HEK293 (cell line): ENCODE data around the gene HAUS6.

Experiments
- CTCF ChIA-PET: fragments of 350-600 bp; formaldehyde crosslinking; extraction: SDS; loops from one replicate; lab custom pipeline; 2021; ENCODE audit warnings: antibody characterized with exemption; lab: Yijun Ruan, JAX
- POLR2A ChIA-PET: fragments of 300-600 bp; formaldehyde crosslinking; extraction: SDS; loops from one replicate; lab custom pipeline; 2020; ENCODE audit warnings: antibody characterized with exemption, inconsistent platforms; lab: Yijun Ruan, JAX
- H3K27ac ChIP-seq: fragments of 200-500 bp; sonication (Bioruptor generic); 2 replicates; pipeline ENCODE4 v1.5.1; 2014; ENCODE audit warnings: low read depth, low read length, control low read depth, inconsistent platforms; ENCODE audit errors: extremely low read depth
- H3K36me3 ChIP-seq, 2 experiments: fragments of 200-500 bp in 1 of 2; sonication (Bioruptor generic) in 1 of 2; 1 replicate in 1 of 2; 2 replicates in 1 of 2; pipeline ENCODE4 v1.5.1; 2014 to 2017; ENCODE audit warnings: inconsistent platforms in 2 of 2, low read length in 2 of 2; ENCODE audit not compliant: control insufficient read depth in 2 of 2, insufficient read depth in 1 of 2
- H3K4me1 ChIP-seq: fragments of 200-500 bp; sonication (Bioruptor generic); 2 replicates; pipeline ENCODE4 v1.5.1; 2014; ENCODE audit warnings: mild to moderate bottlenecking, low read length, inconsistent platforms; ENCODE audit not compliant: control insufficient read depth, insufficient read depth
- H3K4me3 ChIP-seq: 2 replicates; pipeline ENCODE4 v1.5.1; 2011; ENCODE audit warnings: low read depth, mild to moderate bottlenecking, control low read depth, low read length, moderate library complexity
- H3K9me3 ChIP-seq: fragments of 200-500 bp; sonication (Bioruptor generic); 2 replicates; pipeline ENCODE4 v1.5.1; 2014; ENCODE audit warnings: low read depth, low read length, inconsistent platforms; ENCODE audit not compliant: control insufficient read depth, insufficient read depth
- ATF2 ChIP-seq: fragments of 450-650 bp; formaldehyde crosslinking; IDR thresholded peaks from 2 replicates; pipeline ENCODE4 v1.5.1; 2016; ENCODE audit warnings: missing biosample characterization, missing genetic modification characterization, low read depth
- GLIS1 ChIP-seq: fragments of 450-650 bp; formaldehyde crosslinking; IDR thresholded peaks from 2 replicates; pipeline ENCODE4 v1.5.1; 2016; ENCODE audit warnings: missing biosample characterization, missing genetic modification characterization
- RBAK ChIP-seq: fragments of 450-650 bp; formaldehyde crosslinking; IDR thresholded peaks from 2 replicates; pipeline ENCODE4 v1.5.1; 2016; ENCODE audit warnings: missing biosample characterization, missing genetic modification characterization
- SP2 ChIP-seq: fragments of 450-650 bp; formaldehyde crosslinking; IDR thresholded peaks from 2 replicates; pipeline ENCODE4 v1.5.1; 2016; ENCODE audit warnings: missing biosample characterization, missing genetic modification characterization
- ZBTB10 ChIP-seq: fragments of 450-650 bp; formaldehyde crosslinking; IDR thresholded peaks from 2 replicates; pipeline ENCODE4 v1.5.1; 2016; ENCODE audit warnings: missing biosample characterization, missing genetic modification characterization
- ZBTB20 ChIP-seq: fragments of 450-650 bp; formaldehyde crosslinking; IDR thresholded peaks from 2 replicates; pipeline ENCODE4 v1.5.1; 2016; ENCODE audit warnings: missing biosample characterization, missing genetic modification characterization
- ZNF114 ChIP-seq: fragments of 450-650 bp; formaldehyde crosslinking; IDR thresholded peaks from 2 replicates; pipeline ENCODE4 v1.5.0; 2017; ENCODE audit warnings: missing biosample characterization, missing genetic modification characterization
- ZNF214 ChIP-seq: fragments of 450-650 bp; formaldehyde crosslinking; IDR thresholded peaks from 2 replicates; pipeline ENCODE4 v1.5.1; 2017; ENCODE audit warnings: missing biosample characterization, mild to moderate bottlenecking, missing genetic modification characterization, borderline replicate concordance
- ZNF335 ChIP-seq: fragments of 450-650 bp; formaldehyde crosslinking; conservative IDR thresholded peaks from 2 replicates; pipeline ENCODE4 v1.5.1; 2016; ENCODE audit warnings: missing biosample characterization, missing genetic modification characterization
- ZNF341 ChIP-seq: fragments of 450-650 bp; formaldehyde crosslinking; IDR thresholded peaks from 2 replicates; pipeline ENCODE4; 2016; ENCODE audit warnings: low read depth, missing biosample characterization, missing genetic modification characterization
- ZNF561 ChIP-seq: fragments of 450-650 bp; IDR thresholded peaks from 2 replicates; pipeline ENCODE4 v1.5.1; 2018; ENCODE audit warnings: missing biosample characterization, missing genetic modification characterization, borderline replicate concordance
- ZNF610 ChIP-seq: fragments of 450-650 bp; formaldehyde crosslinking; IDR thresholded peaks from 2 replicates; pipeline ENCODE4 v1.5.1; 2016; ENCODE audit warnings: missing biosample characterization, missing genetic modification characterization, borderline replicate concordance
- ZNF664 ChIP-seq: fragments of 450-650 bp; formaldehyde crosslinking; IDR thresholded peaks from 2 replicates; pipeline ENCODE4 v1.5.1; 2016; ENCODE audit warnings: missing biosample characterization, missing genetic modification characterization
- TF ChIP-seq, protein P1 (sequence below): fragments of 450-650 bp; formaldehyde crosslinking; IDR thresholded peaks from 2 replicates; pipeline ENCODE4 v1.5.1; 2016; ENCODE audit warnings: missing biosample characterization, missing genetic modification characterization, borderline replicate concordance
- TF ChIP-seq, protein P2 (sequence below): fragments of 450-650 bp; formaldehyde crosslinking; IDR thresholded peaks from 2 replicates; pipeline ENCODE4 v1.5.1; 2016; ENCODE audit warnings: missing biosample characterization, missing genetic modification characterization

Gene HAUS6

GRCh38 chr9:19108038-19108437, 5.3 kb upstream of the HAUS6 start (continued):
- TF ChIP-seq, protein P1, sequence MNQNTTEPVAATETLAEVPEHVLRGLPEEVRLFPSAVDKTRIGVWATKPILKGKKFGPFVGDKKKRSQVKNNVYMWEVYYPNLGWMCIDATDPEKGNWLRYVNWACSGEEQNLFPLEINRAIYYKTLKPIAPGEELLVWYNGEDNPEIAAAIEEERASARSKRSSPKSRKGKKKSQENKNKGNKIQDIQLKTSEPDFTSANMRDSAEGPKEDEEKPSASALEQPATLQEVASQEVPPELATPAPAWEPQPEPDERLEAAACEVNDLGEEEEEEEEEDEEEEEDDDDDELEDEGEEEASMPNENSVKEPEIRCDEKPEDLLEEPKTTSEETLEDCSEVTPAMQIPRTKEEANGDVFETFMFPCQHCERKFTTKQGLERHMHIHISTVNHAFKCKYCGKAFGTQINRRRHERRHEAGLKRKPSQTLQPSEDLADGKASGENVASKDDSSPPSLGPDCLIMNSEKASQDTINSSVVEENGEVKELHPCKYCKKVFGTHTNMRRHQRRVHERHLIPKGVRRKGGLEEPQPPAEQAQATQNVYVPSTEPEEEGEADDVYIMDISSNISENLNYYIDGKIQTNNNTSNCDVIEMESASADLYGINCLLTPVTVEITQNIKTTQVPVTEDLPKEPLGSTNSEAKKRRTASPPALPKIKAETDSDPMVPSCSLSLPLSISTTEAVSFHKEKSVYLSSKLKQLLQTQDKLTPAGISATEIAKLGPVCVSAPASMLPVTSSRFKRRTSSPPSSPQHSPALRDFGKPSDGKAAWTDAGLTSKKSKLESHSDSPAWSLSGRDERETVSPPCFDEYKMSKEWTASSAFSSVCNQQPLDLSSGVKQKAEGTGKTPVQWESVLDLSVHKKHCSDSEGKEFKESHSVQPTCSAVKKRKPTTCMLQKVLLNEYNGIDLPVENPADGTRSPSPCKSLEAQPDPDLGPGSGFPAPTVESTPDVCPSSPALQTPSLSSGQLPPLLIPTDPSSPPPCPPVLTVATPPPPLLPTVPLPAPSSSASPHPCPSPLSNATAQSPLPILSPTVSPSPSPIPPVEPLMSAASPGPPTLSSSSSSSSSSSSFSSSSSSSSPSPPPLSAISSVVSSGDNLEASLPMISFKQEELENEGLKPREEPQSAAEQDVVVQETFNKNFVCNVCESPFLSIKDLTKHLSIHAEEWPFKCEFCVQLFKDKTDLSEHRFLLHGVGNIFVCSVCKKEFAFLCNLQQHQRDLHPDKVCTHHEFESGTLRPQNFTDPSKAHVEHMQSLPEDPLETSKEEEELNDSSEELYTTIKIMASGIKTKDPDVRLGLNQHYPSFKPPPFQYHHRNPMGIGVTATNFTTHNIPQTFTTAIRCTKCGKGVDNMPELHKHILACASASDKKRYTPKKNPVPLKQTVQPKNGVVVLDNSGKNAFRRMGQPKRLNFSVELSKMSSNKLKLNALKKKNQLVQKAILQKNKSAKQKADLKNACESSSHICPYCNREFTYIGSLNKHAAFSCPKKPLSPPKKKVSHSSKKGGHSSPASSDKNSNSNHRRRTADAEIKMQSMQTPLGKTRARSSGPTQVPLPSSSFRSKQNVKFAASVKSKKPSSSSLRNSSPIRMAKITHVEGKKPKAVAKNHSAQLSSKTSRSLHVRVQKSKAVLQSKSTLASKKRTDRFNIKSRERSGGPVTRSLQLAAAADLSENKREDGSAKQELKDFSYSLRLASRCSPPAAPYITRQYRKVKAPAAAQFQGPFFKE (tag by site-specific recombination): no peak
- TF ChIP-seq ZNF561 (tag by site-specific recombination) (no peak), ZNF341 (no peak), RBAK (tag by site-specific recombination) (no peak)

DNA sequence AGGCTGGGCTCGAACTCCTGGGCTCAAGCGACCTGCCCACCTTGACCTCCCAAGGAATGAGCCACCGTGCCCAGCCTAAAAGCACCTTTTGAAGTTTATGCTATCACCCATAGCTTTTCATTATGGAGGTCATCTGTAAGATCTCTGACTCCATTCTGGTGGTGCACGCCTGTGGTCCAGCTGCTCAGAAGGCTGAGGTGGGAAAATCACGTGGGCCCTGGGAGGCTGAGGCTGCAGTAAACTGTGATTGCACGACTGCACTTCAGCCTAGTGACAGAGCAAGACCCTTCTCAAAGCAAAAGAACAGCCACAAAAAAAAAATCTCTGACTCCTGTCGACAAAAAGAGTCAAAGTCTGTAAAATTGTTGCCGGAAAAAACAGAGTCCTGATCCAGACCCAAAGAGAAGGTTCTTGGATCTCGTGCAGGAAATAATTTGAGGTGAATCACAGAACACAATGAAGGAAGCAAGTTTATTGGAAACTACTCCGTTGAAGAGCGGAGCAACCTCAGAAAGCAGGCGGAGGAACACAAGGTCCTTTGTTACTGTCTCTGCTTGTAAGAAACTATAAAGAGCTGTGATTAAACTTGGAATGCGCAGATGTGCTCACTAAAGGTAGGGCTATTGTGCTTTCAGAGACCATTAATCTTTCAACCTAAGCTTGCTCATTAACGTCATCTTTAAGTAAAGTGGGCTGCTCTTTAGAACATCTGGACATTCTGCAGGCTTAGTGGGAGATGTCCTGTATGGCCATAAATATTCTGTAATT, 2.0 kb upstream of the HAUS6 start:
- POLR2A ChIA-PET: no interaction called here
- CTCF ChIA-PET: interaction anchor here (0.7 kb wide), 1 partner anchor 21 kb away, joined by 3 read pairs; no protein-coding TSS in a partner anchor
- TF ChIP-seq ZNF214 (tag by site-specific recombination): no peak
- no peak for TF ChIP-seq ZBTB20 (tag by site-specific recombination)
- no peak for TF ChIP-seq ATF2 (tag by site-specific recombination)
- no peak for TF ChIP-seq ZNF664 (tag by site-specific recombination)
- peak; percentile 23; the same call in 1 of the 2 replicates for TF ChIP-seq ZNF335 (tag by site-specific recombination)
- no peak for TF ChIP-seq ZNF610 (tag by site-specific recombination)
- no peak overlapping the region for H3K4me3 ChIP-seq
- no peak overlapping the region for H3K27ac ChIP-seq
- no peaks in the 10 kb centered on the region for H3K9me3 ChIP-seq
- H3K4me1 ChIP-seq: no peaks in the 10 kb centered on the region
- H3K36me3 ChIP-seq: peaks cover 5 to 14% of the 10 kb centered on the region in 2 experiments; a peak in 2 of 3 replicates

GRCh38 chr9:19102181-19102630, 498 bp downstream of the HAUS6 start:
- POLR2A ChIA-PET: interaction anchor here (0.6 to 1.5 kb wide), 6 partner anchors 11 to 277 kb away, joined by 3 to 10 read pairs (median 3); partner anchors contain the start of genes DENND4C, RPS6 and RRAGA
- peak overlapping the region; percentile 70 for H3K27ac ChIP-seq
- H3K4me3 ChIP-seq: peak overlapping the region; percentile 71
- peaks cover 7 to 23% of the 10 kb centered on the region in 2 experiments; a peak in 2 of 3 replicates for H3K36me3 ChIP-seq
- CTCF ChIA-PET: interaction anchor here (1.6 kb wide), 1 partner anchor 17 kb away, joined by 4 read pairs; no protein-coding TSS in a partner anchor
- H3K9me3 ChIP-seq: no peaks in the 10 kb centered on the region
- peaks cover 4% of the 10 kb centered on the region; the same call in 1 of the 2 replicates for H3K4me1 ChIP-seq
- TF ChIP-seq ZBTB10 (no peak), SP2 (tag by site-specific recombination) (peak; percentile 55), GLIS1 (peak; percentile 12; the same call in 1 of the 2 replicates), ZNF114 (no peak), ZNF341 (peak; percentile 99)
- TF ChIP-seq, protein P2, sequence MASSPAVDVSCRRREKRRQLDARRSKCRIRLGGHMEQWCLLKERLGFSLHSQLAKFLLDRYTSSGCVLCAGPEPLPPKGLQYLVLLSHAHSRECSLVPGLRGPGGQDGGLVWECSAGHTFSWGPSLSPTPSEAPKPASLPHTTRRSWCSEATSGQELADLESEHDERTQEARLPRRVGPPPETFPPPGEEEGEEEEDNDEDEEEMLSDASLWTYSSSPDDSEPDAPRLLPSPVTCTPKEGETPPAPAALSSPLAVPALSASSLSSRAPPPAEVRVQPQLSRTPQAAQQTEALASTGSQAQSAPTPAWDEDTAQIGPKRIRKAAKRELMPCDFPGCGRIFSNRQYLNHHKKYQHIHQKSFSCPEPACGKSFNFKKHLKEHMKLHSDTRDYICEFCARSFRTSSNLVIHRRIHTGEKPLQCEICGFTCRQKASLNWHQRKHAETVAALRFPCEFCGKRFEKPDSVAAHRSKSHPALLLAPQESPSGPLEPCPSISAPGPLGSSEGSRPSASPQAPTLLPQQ: no peak
